ENCODE measurements around the gene CALHM6.

- TF ChIP-seq EZH2phosphoT487 (IDR thresholded peaks at IDR 0.05; ENCODE audit: unreplicated experiment) (no peak), EZH2 (IDR thresholded peaks at IDR 0.05; ENCODE audit: low read depth, unreplicated experiment) (no peak), REST (IDR thresholded peaks at IDR 0.05; ENCODE audit: unreplicated experiment) (no peak)
Measured at GRCh38 chr6:116444575-116444974, 16.6 kb upstream of the CALHM6 start.
